Adrenal gland (tissue), 12 donors: ENCODE data around the gene TRIM63. TPM values are rescaled to one million over a fixed set of nuclear protein-coding genes. Genes with fewer than 3 reads are reported as not detected.

Experiments
- DNase-seq, 7 donors: peaks; one replicate each; pipeline ENCODE4 v3.0.0-alpha.2; 2019 to 2020
- H3K27ac ChIP-seq, 5 donors: fragments of 200-600 bp; sonication (generic) in 4 of 5; 1 replicate in 3 of 5; 2 replicates in 2 of 5; pipeline versions ENCODE4 v1.5.1 to v1.8.0; 2016 to 2020; ENCODE audit warnings: mild to moderate bottlenecking in 1 of 5
- H3K27me3 ChIP-seq: fragments of 200-600 bp; 2 replicates; pipeline ENCODE4 v1.8.0; 2021
- H3K36me3 ChIP-seq, 2 donors: fragments of 200-600 bp; replicated peaks in 1 of 2; 1 replicate in 1 of 2; 2 replicates in 1 of 2; pipeline versions ENCODE4 v1.5.1 to v1.8.0; 2018 to 2022
- H3K4me1 ChIP-seq, 2 donors: fragments of 200-600 bp; replicated peaks in 1 of 2; 1 replicate in 1 of 2; 2 replicates in 1 of 2; pipeline versions ENCODE4 v1.5.1 to v1.8.0; 2018 to 2021
- H3K4me3 ChIP-seq, 4 donors: fragments of 200-600 bp; sonication (generic) in 3 of 4; one replicate each; pipeline ENCODE4 v1.5.1; 2016 to 2018
- H3K9me3 ChIP-seq, 3 donors: fragments of 200-600 bp; sonication (generic) in 1 of 3; replicated peaks in 1 of 3; 1 replicate in 2 of 3; 2 replicates in 1 of 3; pipeline versions ENCODE4 v1.5.1 to v1.8.0; 2016 to 2021
- POLR2A ChIP-seq, 2 donors: fragments of 450-650 bp; IDR thresholded peaks; one replicate each; pipeline ENCODE4 v1.6.1; 2017; ENCODE audit warnings: antibody characterized with exemption in 2 of 2, mild to moderate bottlenecking in 2 of 2, moderate library complexity in 1 of 2
- WGBS, 4 donors: extraction: QIAGEN DNeasy Blood & Tissue Kit in 2 of 4; methylation state at CpG; one replicate each; pipeline versions ENCODE4 v1.1.5 to v1.1.7; 2013 to 2017; 5-methylcytosine and 5-hydroxymethylcytosine counted together
- intact Hi-C, 2 donors: fragments of 100-400 bp; cut with DNase I; formaldehyde crosslinking; loops; one replicate each; pipeline versions ENCODE4 v1.14.1 to v1.15.0; 2022 to 2023
- polyA plus RNA-seq, 3 donors: library from polyadenylated mRNA; stranded (reverse); fragments of 200-250 nt in 2 of 3; fragments of 350-450 nt in 1 of 3; fragmentation: Illumina TruSeq in 1 of 3; extraction: RNeasy Lipid Tissue Mini Kit (QIAGEN cat#74804) in 1 of 3; gene quantifications; one replicate each; pipeline ENCODE4 v1.2.3, GENCODE V29; 2013 to 2014
- total RNA-seq, 9 donors: library from RNA; depleted of rRNA in 4 of 9; stranded (reverse); fragments of >200 nt in 4 of 9; fragments of 120-200 nt in 1 of 9; fragmentation: NEBNext Ultra II Directional in 1 of 9; extraction: Animal tissue kit (Norgen Biotek cat#: 25700) in 1 of 9; gene quantifications; one replicate each; pipeline versions ENCODE4 v1.1.0 to v1.2.4, GENCODE V29; 2013 to 2023
- TF ChIP-seq, protein P1 (sequence below), 6 experiments: fragments of 450-650 bp in 4 of 6; fragments of 200-600 bp in 2 of 6; sonication (generic) in 1 of 6; IDR thresholded peaks; 1 replicate in 5 of 6; 2 replicates in 1 of 6; pipeline versions ENCODE4 v1.5.1 to v1.8.0; 2016 to 2021; ENCODE audit warnings: antibody characterized with exemption in 6 of 6, mild to moderate bottlenecking in 2 of 6, moderate library complexity in 1 of 6
- donor health status: healthy with polysubstance abuse.
- donor health status: Bipolar disorder and iron deficiency.
- donor health status: DM: yes; HTN: yes; CAD: no.
- donor health status: DM: no; HTN: no; CAD: no.
- donor health status: DM: no; HTN: no; CAD: no.
- donor health status: DM: yes; HTN: yes; CAD: no.

The TRIM63 gene
- total and polyA plus RNA-seq, 12 donors: 0.06 to 4.6 (median 0.18) TPM; not detected in 7

DNA sequence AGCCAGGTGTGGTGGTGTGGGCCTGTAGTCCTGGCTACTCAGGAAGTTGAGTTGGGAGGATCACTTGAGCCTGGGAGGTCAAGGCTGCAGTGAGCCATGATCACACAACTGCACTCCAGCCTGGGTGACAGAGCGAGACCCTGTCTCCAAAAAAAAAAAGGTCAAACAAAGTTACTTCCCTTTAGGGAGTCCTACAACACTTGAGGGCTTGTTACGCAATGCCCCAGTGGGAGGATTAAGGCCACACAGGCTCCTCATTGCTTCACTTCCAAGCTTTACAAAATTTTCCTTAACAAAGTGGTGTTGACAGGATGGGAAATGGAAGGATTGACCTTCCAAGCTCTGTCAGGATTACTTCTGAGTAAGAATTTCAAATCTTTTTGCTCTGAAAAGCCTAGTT, 52.1 kb downstream of the TRIM63 start:
- no peaks in the 10 kb centered on the region for H3K36me3 ChIP-seq
- DNase-seq: peak in 6 of 7 donors; percentile 54 to 83 (median 73)
- no peaks in the 10 kb centered on the region for H3K9me3 ChIP-seq
- TF ChIP-seq, protein P1, sequence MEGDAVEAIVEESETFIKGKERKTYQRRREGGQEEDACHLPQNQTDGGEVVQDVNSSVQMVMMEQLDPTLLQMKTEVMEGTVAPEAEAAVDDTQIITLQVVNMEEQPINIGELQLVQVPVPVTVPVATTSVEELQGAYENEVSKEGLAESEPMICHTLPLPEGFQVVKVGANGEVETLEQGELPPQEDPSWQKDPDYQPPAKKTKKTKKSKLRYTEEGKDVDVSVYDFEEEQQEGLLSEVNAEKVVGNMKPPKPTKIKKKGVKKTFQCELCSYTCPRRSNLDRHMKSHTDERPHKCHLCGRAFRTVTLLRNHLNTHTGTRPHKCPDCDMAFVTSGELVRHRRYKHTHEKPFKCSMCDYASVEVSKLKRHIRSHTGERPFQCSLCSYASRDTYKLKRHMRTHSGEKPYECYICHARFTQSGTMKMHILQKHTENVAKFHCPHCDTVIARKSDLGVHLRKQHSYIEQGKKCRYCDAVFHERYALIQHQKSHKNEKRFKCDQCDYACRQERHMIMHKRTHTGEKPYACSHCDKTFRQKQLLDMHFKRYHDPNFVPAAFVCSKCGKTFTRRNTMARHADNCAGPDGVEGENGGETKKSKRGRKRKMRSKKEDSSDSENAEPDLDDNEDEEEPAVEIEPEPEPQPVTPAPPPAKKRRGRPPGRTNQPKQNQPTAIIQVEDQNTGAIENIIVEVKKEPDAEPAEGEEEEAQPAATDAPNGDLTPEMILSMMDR (IDR thresholded peaks at IDR 0.05): no peak
- TF ChIP-seq POLR2A (IDR thresholded peaks at IDR 0.05): no peak
- no peak overlapping the region for H3K4me3 ChIP-seq
- H3K27me3 ChIP-seq: no peaks in the 10 kb centered on the region
- WGBS, 4 donors: 57 to 91% (median 73%) methylated on average over 2 of the region's 2 CpGs
- intact Hi-C loops: no loop called here
- H3K27ac ChIP-seq: peak overlapping the region in 2 of 5 donors; percentile 52 to 68
- peaks cover 8 to 41% of the 10 kb centered on the region in 2 donors for H3K4me1 ChIP-seq

DNA sequence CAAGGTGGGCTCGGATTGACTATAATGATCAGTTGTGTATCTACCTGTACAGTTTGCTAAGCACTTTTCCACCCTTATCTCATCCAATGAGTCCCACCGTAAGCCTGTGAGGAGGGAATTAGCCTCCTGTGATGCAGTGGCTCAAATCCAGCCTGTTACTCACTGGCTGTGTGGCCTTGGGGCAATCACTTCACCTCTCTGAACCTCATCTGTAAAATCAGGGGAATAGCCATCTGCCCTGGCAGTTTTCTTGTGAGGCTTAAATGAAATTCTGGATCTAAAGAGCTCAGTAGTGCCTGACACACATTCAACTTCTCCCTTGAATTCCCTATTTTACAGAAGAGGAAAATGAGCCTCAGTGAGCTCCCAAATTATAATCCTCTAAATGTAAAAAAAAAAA, 53.3 kb downstream of the TRIM63 start:
- Histone ChIP-seq H3K4me1 (peaks cover 8 to 41% of the 10 kb centered on the region in 2 donors), H3K27ac (no peak overlapping the region), H3K27me3 (no peaks in the 10 kb centered on the region), H3K4me3 (no peak overlapping the region), H3K36me3 (no peaks in the 10 kb centered on the region), H3K9me3 (no peaks in the 10 kb centered on the region)
- 79 to 83% (median 82%) methylated on average over 2 of the region's 2 CpGs for WGBS, 4 donors
- TF ChIP-seq, protein P1 (IDR thresholded peaks at IDR 0.05): no peak
- TF ChIP-seq POLR2A (IDR thresholded peaks at IDR 0.05): no peak
- DNase-seq: no peak
- intact Hi-C loops: no loop called here

DNA sequence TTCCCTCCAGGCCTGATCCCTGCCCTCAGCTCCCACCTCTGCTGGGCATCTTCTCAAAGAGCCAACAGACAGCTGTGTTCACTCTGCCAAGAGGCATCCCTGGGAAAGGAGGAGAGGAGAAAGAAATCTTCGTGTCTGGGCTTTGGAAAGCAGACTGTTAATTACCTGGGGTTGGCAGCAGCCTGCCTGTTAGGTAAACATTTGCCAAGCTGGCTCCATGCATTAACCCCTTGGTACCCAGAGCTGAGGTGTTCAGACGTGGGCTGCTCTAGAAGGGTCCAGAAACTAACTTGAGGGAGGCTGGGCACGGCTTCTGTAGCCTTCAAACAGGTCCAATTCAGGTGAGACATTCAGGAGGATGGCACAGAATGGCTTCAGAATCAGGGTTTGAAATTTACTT, 54.6 kb downstream of the TRIM63 start:
- Histone ChIP-seq H3K27me3 (no peaks in the 10 kb centered on the region), H3K4me3 (no peak overlapping the region), H3K9me3 (no peaks in the 10 kb centered on the region), H3K27ac (no peak overlapping the region), H3K4me1 (peaks cover 8 to 31% of the 10 kb centered on the region in 2 donors), H3K36me3 (no peaks in the 10 kb centered on the region)
- intact Hi-C loops: no loop called here
- DNase-seq: no peak
- TF ChIP-seq, protein P1 (IDR thresholded peaks at IDR 0.05): no peak
- TF ChIP-seq POLR2A (IDR thresholded peaks at IDR 0.05): no peak
- 59 to 86% (median 76%) methylated on average over 2 to 3 of the region's 3 CpGs for WGBS, 4 donors

DNA sequence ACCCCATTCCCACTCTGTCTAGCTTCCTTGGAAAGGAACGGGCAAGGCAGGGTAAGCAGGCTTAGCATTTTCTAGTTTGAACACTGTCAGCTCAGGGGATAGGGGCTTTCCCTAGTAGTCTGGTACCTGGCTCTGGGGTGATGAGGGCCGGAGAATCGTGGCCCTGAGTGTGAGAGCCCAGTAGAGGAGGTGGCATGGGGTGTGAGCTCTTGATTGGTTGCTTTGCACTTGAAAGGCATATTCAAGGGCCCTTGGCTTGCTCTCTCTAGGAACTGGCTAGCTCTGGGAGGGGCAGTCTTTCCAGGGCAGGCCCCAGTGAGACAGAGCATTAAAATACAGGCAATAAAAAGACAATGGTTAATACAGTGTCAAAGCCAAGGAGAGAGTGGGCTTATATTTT, 56.6 kb downstream of the TRIM63 start:
- H3K27ac ChIP-seq: no peak overlapping the region
- intact Hi-C loops: no loop called here
- no peak overlapping the region for H3K4me3 ChIP-seq
- WGBS, 4 donors: 73 to 100% (median 83%) methylated on average over 1 to 3 of the region's 3 CpGs
- TF ChIP-seq, protein P1 (IDR thresholded peaks at IDR 0.05): no peak
- TF ChIP-seq POLR2A (IDR thresholded peaks at IDR 0.05): no peak
- H3K36me3 ChIP-seq: no peaks in the 10 kb centered on the region
- H3K27me3 ChIP-seq: no peaks in the 10 kb centered on the region
- peaks cover 8 to 18% of the 10 kb centered on the region in 2 donors for H3K4me1 ChIP-seq
- DNase-seq: no peak
- no peaks in the 10 kb centered on the region for H3K9me3 ChIP-seq
